ENCODE data around the gene UQCRC1.

The UQCRC1 gene

GRCh38 chr3:48641396-48641795 is 31.9 kb upstream of the UQCRC1 start:
- H3K4me3 ChIP-seq (ENCODE audit: low read length): no peak overlapping the region
- TF ChIP-seq CTCF (IDR thresholded peaks at IDR 0.05; ENCODE audit: insufficient read depth, low read depth, low read length, missing control alignments): no peak
- DNase-seq (ENCODE audit: low read depth): no peak

GRCh38 chr3:48639944-48640606 is 30.6 kb upstream of the UQCRC1 start:
- H3K4me3 ChIP-seq (ENCODE audit: low read length): no peak overlapping the region
- no peak for TF ChIP-seq CTCF (IDR thresholded peaks at IDR 0.05; ENCODE audit: insufficient read depth, low read depth, low read length, missing control alignments)
- DNase-seq (ENCODE audit: low read depth): no peak

GRCh38 chr3:48637305-48637704 is 27.9 kb upstream of the UQCRC1 start:
- DNase-seq (ENCODE audit: low read depth): no peak
- no peak for TF ChIP-seq CTCF (IDR thresholded peaks at IDR 0.05; ENCODE audit: insufficient read depth, low read depth, low read length, missing control alignments)
- H3K4me3 ChIP-seq (ENCODE audit: low read length): no peak overlapping the region

GRCh38 chr3:48636149-48636655 is 26.8 kb upstream of the UQCRC1 start:
- H3K4me3 ChIP-seq (ENCODE audit: low read length): peak overlapping the region; percentile 82
- DNase-seq (ENCODE audit: low read depth): no peak
- TF ChIP-seq CTCF (IDR thresholded peaks at IDR 0.05; ENCODE audit: insufficient read depth, low read depth, low read length, missing control alignments): no peak

GRCh38 chr3:48635222-48636021 is 26.0 kb upstream of the UQCRC1 start, which contains the start of gene SLC26A6:
Gene SLC26A6 (minus strand): TSS chr3:48635461. CDS start chr3:48635393, 68 bp downstream.
- peak within 1 kb of the TSS; percentile 82 for H3K4me3 ChIP-seq (ENCODE audit: low read length)
- DNase-seq (ENCODE audit: low read depth): peak; percentile 98
- TF ChIP-seq CTCF (IDR thresholded peaks at IDR 0.05; ENCODE audit: insufficient read depth, low read depth, low read length, missing control alignments): peak; percentile 51

- TF ChIP-seq CTCF (IDR thresholded peaks at IDR 0.05; ENCODE audit: insufficient read depth, low read depth, low read length, missing control alignments): no peak
- H3K4me3 ChIP-seq (ENCODE audit: low read length): peak overlapping the region; percentile 82
- peak; percentile 56 for DNase-seq (ENCODE audit: low read depth)
These were observed 25.3 kb upstream of the UQCRC1 start for GRCh38 chr3:48634661-48635221.

Measured in epithelial cell of esophagus (primary cell).